IPS-15b (cell line): ENCODE results near the gene ERBB4.

Experiments used
- H3K27me3 ChIP-seq: one replicate; pipeline ENCODE4 v1.6.1; 2013; ENCODE audit warnings: low read length; ENCODE audit not compliant: control insufficient read depth, insufficient read depth
- H3K36me3 ChIP-seq: one replicate; pipeline ENCODE4 v1.6.1; 2013; ENCODE audit warnings: low read length; ENCODE audit not compliant: control insufficient read depth, insufficient read depth
- H3K4me1 ChIP-seq: one replicate; pipeline ENCODE4 v1.6.1; 2013; ENCODE audit warnings: mild to moderate bottlenecking, low read length; ENCODE audit not compliant: control insufficient read depth, insufficient read depth
- H3K4me3 ChIP-seq: one replicate; pipeline ENCODE4 v1.5.1; 2013; ENCODE audit warnings: low read depth, low read length
- H3K9ac ChIP-seq: one replicate; pipeline ENCODE4 v1.6.1; 2013; ENCODE audit warnings: low read depth, mild to moderate bottlenecking, low read length
- H3K9me3 ChIP-seq: one replicate; pipeline ENCODE4 v1.6.1; 2013; ENCODE audit warnings: mild to moderate bottlenecking, low read length; ENCODE audit not compliant: control insufficient read depth, insufficient read depth

ERBB4 gene

GRCh38 chr2:212007972-212008371, 530.6 kb downstream of the ERBB4 start:
- H3K4me1 ChIP-seq = no peaks in the 10 kb centered on the region
- H3K9ac ChIP-seq = no peak overlapping the region
- H3K9me3 ChIP-seq = no peaks in the 10 kb centered on the region
- no peak overlapping the region for H3K4me3 ChIP-seq
- no peaks in the 10 kb centered on the region for H3K36me3 ChIP-seq
- no peaks in the 10 kb centered on the region for H3K27me3 ChIP-seq

- no peaks in the 10 kb centered on the region for H3K27me3 ChIP-seq
- no peaks in the 10 kb centered on the region for H3K36me3 ChIP-seq
- no peak overlapping the region for H3K4me3 ChIP-seq
- no peaks in the 10 kb centered on the region for H3K9me3 ChIP-seq
- no peaks in the 10 kb centered on the region for H3K4me1 ChIP-seq
- H3K9ac ChIP-seq = no peak overlapping the region
These were observed 533.4 kb downstream of the ERBB4 start for GRCh38 chr2:212005085-212005671.

GRCh38 chr2:212001325-212001724, 537.3 kb downstream of the ERBB4 start:
- Histone ChIP-seq H3K4me1 (no peaks in the 10 kb centered on the region), H3K36me3 (no peaks in the 10 kb centered on the region), H3K27me3 (no peaks in the 10 kb centered on the region), H3K9me3 (no peaks in the 10 kb centered on the region), H3K4me3 (no peak overlapping the region), H3K9ac (no peak overlapping the region)

DNA sequence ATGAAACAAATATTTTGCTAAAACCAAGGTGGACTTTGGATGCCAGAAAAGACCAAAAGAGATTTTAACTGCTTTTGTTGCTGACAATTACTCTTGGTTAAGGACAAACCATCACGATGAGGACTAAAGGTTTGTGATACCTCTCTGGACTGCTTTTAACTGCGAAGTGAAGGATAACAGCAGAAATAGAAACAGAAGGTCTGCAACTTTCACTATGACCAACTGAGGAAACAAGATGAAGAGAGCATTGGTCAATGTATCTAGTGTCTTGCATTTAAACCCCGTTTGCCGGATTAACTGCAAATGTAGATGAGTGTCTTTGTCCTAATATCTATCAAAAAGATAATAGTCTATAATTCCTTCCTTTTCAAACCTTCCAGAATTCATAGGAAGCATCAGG, 541.7 kb downstream of the ERBB4 start:
- Histone ChIP-seq H3K27me3 (no peaks in the 10 kb centered on the region), H3K9me3 (no peaks in the 10 kb centered on the region)

DNA sequence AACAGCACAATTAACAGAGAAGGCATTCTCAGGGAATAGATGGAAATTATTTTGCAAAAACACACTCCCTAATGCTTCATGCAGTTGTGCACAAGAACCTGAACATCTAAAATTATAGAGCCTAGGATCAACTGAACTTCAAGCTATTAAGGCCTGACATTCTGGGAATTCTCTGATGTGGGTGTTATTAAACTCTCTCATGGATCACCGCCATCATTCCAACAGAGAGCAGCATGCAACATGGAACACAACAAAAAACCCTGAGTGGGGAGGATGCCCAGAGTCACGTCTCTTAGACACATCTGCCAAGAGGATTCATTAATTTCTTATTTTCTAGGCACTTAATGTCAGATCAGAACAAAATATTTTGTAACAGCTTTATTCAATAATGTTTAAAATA, 543.8 kb downstream of the ERBB4 start:
- H3K9ac ChIP-seq = no peak overlapping the region
- no peaks in the 10 kb centered on the region for H3K27me3 ChIP-seq

More for the DNA sequence above, 541.7 kb downstream of the ERBB4 start:
- Histone ChIP-seq H3K9ac (no peak overlapping the region), H3K4me3 (no peak overlapping the region), H3K36me3 (no peaks in the 10 kb centered on the region), H3K4me1 (no peaks in the 10 kb centered on the region)

DNA sequence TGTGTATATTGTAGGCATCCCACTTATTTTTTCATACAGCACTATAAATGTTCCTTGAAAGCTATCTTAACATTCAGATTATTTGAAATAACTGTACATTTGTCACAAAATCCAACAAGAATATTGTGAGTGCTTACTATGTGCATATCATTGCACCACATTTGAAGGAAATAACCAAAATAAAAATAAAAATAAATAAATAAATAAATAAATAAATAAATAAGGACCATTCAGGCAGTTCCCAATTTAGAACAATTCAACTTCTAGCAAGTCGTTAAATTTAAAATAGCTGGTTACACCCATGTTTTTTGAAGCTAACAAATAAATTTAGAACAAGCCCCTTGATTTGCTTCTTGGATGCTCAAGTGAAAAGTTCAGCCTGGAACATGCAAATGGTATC, 548.3 kb downstream of the ERBB4 start:
- Histone ChIP-seq H3K27me3 (no peaks in the 10 kb centered on the region), H3K4me1 (no peaks in the 10 kb centered on the region)

More for the DNA sequence above, 543.8 kb downstream of the ERBB4 start:
- H3K9me3 ChIP-seq = no peaks in the 10 kb centered on the region
- no peaks in the 10 kb centered on the region for H3K36me3 ChIP-seq
- H3K4me1 ChIP-seq = no peaks in the 10 kb centered on the region
- H3K4me3 ChIP-seq = no peak overlapping the region

GRCh38 chr2:211986313-211986712, 552.3 kb downstream of the ERBB4 start:
- H3K36me3 ChIP-seq = no peaks in the 10 kb centered on the region
- H3K9me3 ChIP-seq = no peaks in the 10 kb centered on the region
- H3K9ac ChIP-seq = no peak overlapping the region
- H3K4me1 ChIP-seq = no peaks in the 10 kb centered on the region
- H3K4me3 ChIP-seq = no peak overlapping the region
- H3K27me3 ChIP-seq = no peaks in the 10 kb centered on the region

More for the DNA sequence above, 548.3 kb downstream of the ERBB4 start:
- H3K9me3 ChIP-seq = no peaks in the 10 kb centered on the region
- H3K9ac ChIP-seq = no peak overlapping the region
- H3K36me3 ChIP-seq = no peaks in the 10 kb centered on the region
- H3K4me3 ChIP-seq = no peak overlapping the region

- Histone ChIP-seq H3K4me3 (no peak overlapping the region), H3K9ac (no peak overlapping the region), H3K27me3 (no peaks in the 10 kb centered on the region), H3K4me1 (no peaks in the 10 kb centered on the region), H3K9me3 (no peaks in the 10 kb centered on the region), H3K36me3 (no peaks in the 10 kb centered on the region)
These were observed 553.2 kb downstream of the ERBB4 start for GRCh38 chr2:211985393-211985792.

- Histone ChIP-seq H3K4me1 (no peaks in the 10 kb centered on the region), H3K27me3 (no peaks in the 10 kb centered on the region), H3K4me3 (no peak overlapping the region), H3K9ac (no peak overlapping the region), H3K36me3 (no peaks in the 10 kb centered on the region), H3K9me3 (no peaks in the 10 kb centered on the region)
These were observed 556.4 kb downstream of the ERBB4 start for GRCh38 chr2:211982162-211982561.

- Histone ChIP-seq H3K9ac (no peak overlapping the region), H3K27me3 (no peaks in the 10 kb centered on the region), H3K4me1 (no peaks in the 10 kb centered on the region), H3K9me3 (no peaks in the 10 kb centered on the region), H3K4me3 (no peak overlapping the region), H3K36me3 (no peaks in the 10 kb centered on the region)
These were observed 557.2 kb downstream of the ERBB4 start for GRCh38 chr2:211981451-211981850.

DNA sequence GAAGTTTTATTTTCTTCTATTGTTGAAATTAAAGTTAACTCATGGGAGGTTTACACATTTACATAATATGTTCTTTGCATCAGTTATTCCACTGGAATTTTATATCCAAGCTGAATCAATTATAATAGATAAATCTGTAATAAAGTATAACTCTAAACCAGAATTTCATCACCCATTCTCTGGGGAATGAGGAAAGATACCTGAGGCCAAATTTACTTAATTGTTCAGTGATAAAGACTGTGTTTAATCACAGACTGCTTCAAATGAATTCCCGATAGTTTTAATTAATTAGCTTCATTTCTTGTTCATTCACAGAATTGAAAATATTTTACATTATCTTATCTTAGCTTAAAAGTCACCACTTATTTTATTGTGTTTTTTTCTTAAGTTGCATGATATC, 562.5 kb downstream of the ERBB4 start:
- Histone ChIP-seq H3K4me1 (no peaks in the 10 kb centered on the region), H3K36me3 (no peaks in the 10 kb centered on the region), H3K27me3 (no peaks in the 10 kb centered on the region), H3K4me3 (no peak overlapping the region), H3K9me3 (no peaks in the 10 kb centered on the region), H3K9ac (no peak overlapping the region)

- no peak overlapping the region for H3K9ac ChIP-seq
- no peak overlapping the region for H3K4me3 ChIP-seq
- no peaks in the 10 kb centered on the region for H3K36me3 ChIP-seq
- no peaks in the 10 kb centered on the region for H3K4me1 ChIP-seq
- H3K27me3 ChIP-seq = no peaks in the 10 kb centered on the region
- H3K9me3 ChIP-seq = no peaks in the 10 kb centered on the region
These were observed 571.4 kb downstream of the ERBB4 start for GRCh38 chr2:211967234-211967633.
